ENCODE results near the gene C2CD2. TPM values are rescaled to one million over a fixed set of nuclear protein-coding genes. Genes with fewer than 3 reads are reported as not detected.

C2CD2 gene
- total RNA-seq, 4 donors from 2014 or later = 39.4 to 79.5 (median 49.4) TPM

GRCh38 chr21:41871293-41872030 lies 82.4 kb downstream of the C2CD2 start:
- intact Hi-C loops (cut with DNase I; ENCODE audit: low total_unique reads) = no loop called here
- no peak for DNase-seq (ENCODE audit: low spot score in 2 of 2)
- WGBS, 2 donors = 93 to 95% methylated on average over 14 to 15 of the region's 15 CpGs
- no peak overlapping the region for H3K4me3 ChIP-seq (ENCODE audit: low read depth, poor library complexity, severe bottlenecking)
- TF ChIP-seq, protein P1, sequence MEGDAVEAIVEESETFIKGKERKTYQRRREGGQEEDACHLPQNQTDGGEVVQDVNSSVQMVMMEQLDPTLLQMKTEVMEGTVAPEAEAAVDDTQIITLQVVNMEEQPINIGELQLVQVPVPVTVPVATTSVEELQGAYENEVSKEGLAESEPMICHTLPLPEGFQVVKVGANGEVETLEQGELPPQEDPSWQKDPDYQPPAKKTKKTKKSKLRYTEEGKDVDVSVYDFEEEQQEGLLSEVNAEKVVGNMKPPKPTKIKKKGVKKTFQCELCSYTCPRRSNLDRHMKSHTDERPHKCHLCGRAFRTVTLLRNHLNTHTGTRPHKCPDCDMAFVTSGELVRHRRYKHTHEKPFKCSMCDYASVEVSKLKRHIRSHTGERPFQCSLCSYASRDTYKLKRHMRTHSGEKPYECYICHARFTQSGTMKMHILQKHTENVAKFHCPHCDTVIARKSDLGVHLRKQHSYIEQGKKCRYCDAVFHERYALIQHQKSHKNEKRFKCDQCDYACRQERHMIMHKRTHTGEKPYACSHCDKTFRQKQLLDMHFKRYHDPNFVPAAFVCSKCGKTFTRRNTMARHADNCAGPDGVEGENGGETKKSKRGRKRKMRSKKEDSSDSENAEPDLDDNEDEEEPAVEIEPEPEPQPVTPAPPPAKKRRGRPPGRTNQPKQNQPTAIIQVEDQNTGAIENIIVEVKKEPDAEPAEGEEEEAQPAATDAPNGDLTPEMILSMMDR (IDR thresholded peaks at IDR 0.05) = no peak
- TF ChIP-seq POLR2A (IDR thresholded peaks at IDR 0.05) = no peak

DNA sequence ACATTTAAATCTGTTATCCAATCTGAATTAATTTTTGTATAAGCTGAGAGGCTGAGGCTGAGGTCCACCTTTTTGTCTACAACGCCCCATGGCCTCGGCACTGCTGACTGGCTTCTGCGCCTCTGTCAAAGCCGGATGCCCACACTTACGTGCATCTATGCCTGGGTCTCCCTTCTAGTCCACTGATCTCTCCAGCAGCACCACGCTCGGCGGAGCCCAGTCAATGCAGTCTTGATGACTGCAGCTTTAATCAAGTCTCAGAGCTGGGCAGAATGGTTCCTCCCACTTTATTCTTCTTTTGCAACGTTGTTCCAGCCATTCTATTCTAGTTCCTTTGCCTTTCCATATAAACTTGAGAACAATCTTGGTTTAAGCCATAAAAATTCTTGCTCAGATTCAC lies 84.0 kb downstream of the C2CD2 start:
- intact Hi-C loops (cut with DNase I; ENCODE audit: low total_unique reads) = no loop called here
- no peak overlapping the region for H3K4me3 ChIP-seq (ENCODE audit: low read depth, poor library complexity, severe bottlenecking)
- TF ChIP-seq POLR2A (IDR thresholded peaks at IDR 0.05) = no peak
- TF ChIP-seq, protein P1 (IDR thresholded peaks at IDR 0.05) = no peak
- WGBS, 2 donors = 77 to 91% methylated on average over 9 of the region's 9 CpGs
- no peak for DNase-seq (ENCODE audit: low spot score in 2 of 2)

- 66 to 76% methylated on average over 10 of the region's 10 CpGs for WGBS, 2 donors
- no peak for TF ChIP-seq POLR2A (IDR thresholded peaks at IDR 0.05)
- TF ChIP-seq, protein P1 (IDR thresholded peaks at IDR 0.05) = no peak
- DNase-seq (ENCODE audit: low spot score in 2 of 2) = no peak
- no peak overlapping the region for H3K4me3 ChIP-seq (ENCODE audit: low read depth, poor library complexity, severe bottlenecking)
- intact Hi-C loops (cut with DNase I; ENCODE audit: low total_unique reads) = no loop called here
Measured at GRCh38 chr21:41868062-41868710, 85.6 kb downstream of the C2CD2 start.

- H3K4me3 ChIP-seq (ENCODE audit: low read depth, poor library complexity, severe bottlenecking) = no peak overlapping the region
- TF ChIP-seq, protein P1 (IDR thresholded peaks at IDR 0.05) = no peak
- no peak for TF ChIP-seq POLR2A (IDR thresholded peaks at IDR 0.05)
- WGBS, 2 donors = 90 to 94% methylated on average over 8 of the region's 8 CpGs
- intact Hi-C loops (cut with DNase I; ENCODE audit: low total_unique reads) = no loop called here
- DNase-seq (ENCODE audit: low spot score in 2 of 2) = no peak
Measured at GRCh38 chr21:41867313-41867712, 86.5 kb downstream of the C2CD2 start.

- H3K4me3 ChIP-seq (ENCODE audit: low read depth, poor library complexity, severe bottlenecking) = no peak overlapping the region
- WGBS, 2 donors = 83 to 90% methylated on average over 11 of the region's 11 CpGs
- intact Hi-C loops (cut with DNase I; ENCODE audit: low total_unique reads) = no loop called here
- DNase-seq (ENCODE audit: low spot score in 2 of 2) = no peak
- TF ChIP-seq, protein P1 (IDR thresholded peaks at IDR 0.05) = no peak
- no peak for TF ChIP-seq POLR2A (IDR thresholded peaks at IDR 0.05)
Measured at GRCh38 chr21:41866274-41866809, 87.5 kb downstream of the C2CD2 start.
